NCI-H1048 (cell line): ENCODE results near the gene CAMK2G.
"Not testable (repeated sequence)": the region's sequence is repeated elsewhere in the genome, so short reads cannot be mapped to it uniquely, and the experiment has no call there.

Experiments
- DNase-seq: peaks from one replicate; lab custom pipeline; 2025; lab: John Stamatoyannopoulos, UW

The CAMK2G gene

DNA sequence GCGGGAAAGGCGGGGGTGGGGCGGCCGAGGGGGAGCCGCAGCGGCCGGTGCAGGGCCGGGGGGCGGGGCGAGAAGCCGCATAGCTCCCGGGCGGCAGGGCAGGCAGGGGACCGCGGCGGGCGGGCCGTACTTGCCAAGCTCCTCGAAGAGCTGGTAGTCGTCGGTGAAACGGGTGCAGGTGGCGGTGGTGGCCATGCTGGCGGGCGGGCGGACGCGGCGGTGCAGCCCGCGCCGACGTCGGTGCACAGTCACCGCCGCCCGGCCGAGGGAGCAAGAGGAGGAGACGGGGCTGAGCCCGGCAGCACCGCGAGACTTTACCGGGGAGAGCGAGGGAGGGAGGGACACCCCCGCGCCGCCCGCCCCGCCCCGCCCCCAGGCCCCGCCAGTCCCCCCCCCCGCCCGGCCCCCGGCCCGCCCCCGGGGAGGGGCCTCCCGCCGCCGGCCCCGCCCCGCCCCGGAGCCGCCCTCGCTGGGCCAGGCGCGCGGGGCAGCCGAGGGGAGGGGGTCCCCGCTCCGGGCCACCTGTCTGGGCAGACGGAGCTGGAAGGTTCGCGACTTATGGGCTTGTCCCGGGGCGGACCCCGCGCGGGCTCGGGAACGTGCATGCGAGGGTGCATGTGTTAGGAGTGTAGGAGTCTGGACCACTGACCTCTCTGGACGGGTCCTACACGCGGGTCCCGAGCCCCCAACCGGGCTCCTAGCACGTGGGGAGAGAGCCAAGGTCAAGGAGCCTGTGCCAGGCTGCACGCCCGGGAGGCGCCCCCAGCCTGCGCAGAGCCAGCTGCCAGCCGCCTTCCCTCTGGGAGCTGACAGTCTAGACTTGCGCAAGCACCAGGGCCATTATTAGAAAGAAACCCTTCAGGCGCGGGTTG is at the start of gene CAMK2G:
CAMK2G (minus strand) TSS at position 289 of the 872 bp plus-strand sequence; CDS start at position 195, 94 bp downstream.
- peak; percentile 60 for DNase-seq

DNA sequence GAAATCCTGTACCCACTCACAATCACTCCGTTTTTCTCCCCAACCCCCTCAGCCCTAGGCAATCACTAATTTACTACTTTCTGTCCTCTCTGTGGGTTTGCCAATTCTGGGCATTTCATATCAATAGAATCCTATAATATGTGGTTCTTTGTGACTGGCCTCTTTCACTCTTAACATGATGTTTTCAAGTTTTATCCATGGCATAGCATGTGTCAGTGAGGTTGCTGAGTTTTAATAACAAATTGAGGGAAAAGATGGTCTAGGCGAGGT is 48.4 kb upstream of the CAMK2G start:
- no peak for DNase-seq

GRCh38 chr10:73922007-73922863 is 47.9 kb upstream of the CAMK2G start:
- DNase-seq, result no peak

- DNase-seq, result no peak
Observed at GRCh38 chr10:73920089-73920488, 45.7 kb upstream of the CAMK2G start.

- DNase-seq, result not testable (repeated sequence)
Observed at GRCh38 chr10:73919481-73919880, 45.1 kb upstream of the CAMK2G start.

- no peak for DNase-seq
Observed at GRCh38 chr10:73917566-73918305, 43.4 kb upstream of the CAMK2G start.

DNA sequence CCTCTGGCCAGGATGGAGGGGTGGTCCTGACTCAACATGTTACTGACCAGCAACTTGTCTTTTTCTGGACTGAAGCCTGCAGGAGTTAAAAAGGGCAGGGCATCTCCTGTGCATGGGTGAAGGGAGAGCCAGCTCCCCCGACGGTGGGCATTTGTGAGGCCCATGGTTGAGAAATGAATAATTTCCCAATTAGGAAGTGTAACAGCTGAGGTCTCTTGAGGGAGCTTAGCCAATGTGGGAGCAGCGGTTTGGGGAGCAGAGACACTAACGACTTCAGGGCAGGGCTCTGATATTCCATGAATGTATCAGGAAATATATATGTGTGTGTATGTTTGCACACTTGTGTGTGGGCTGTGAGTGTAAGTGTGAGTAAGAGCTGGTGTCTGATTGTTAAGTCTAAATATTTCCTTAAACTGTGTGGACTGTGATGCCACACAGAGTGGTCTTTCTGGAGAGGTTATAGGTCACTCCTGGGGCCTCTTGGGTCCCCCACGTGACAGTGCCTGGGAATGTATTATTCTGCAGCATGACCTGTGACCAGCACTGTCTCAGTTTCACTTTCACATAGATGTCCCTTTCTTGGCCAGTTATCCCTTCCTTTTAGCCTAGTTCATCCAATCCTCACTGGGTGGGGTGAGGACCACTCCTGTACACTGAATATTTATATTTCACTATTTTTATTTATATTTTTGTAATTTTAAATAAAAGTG is 42.6 kb upstream of the CAMK2G start:
- DNase-seq, result no peak

DNA sequence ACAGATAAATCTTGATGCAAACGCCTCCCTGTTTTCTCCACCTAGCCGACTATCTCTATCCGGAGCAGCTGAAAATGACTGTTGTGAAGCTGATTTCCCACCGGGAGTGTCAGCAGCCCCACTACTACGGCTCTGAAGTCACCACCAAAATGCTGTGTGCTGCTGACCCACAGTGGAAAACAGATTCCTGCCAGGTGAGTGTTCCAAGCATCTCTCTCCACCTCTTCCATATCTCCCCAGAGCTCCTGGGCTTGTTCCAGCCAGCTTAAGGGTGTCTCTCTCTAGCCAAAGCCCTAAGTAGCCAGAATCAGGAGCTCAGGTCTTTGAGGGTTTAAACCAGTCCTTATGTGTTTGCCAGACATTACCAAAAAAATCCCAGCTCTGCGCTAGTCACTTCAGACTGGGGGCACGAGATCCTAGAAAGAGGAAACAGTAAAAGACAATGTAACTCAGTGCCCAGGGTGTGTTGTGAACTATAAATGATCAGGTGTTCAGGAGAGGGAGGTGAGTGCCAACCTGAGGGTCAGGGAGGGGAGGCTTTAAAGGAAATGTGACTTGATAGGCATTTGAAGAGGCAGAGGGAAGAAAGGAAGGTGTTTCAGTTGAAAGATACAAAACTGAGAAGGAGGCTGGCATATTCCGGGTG is 41.0 kb upstream of the CAMK2G start:
- DNase-seq, result no peak

- no peak for DNase-seq
Observed at GRCh38 chr10:73914036-73914435, 39.7 kb upstream of the CAMK2G start.

DNA sequence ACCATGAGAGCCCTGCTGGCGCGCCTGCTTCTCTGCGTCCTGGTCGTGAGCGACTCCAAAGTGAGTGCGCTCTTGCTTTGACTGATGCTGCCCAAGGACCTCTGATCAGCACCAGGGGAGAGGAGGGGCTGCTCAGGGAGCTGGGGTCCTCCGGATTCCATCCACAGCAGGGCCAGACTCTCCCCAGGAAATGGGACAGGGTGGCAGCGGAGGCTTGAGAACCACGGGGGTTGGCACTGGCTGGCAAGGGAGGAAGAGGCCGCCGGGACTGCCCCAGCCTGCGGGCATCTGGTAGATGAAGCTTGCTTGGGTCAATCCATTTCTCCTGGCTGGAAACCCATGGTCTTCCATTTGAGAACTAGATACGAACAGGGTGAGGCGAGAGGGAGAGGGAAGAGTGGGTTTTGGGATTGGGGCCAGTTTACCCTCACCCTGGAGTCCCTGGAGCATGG is 37.2 kb upstream of the CAMK2G start:
- DNase-seq, result no peak

GRCh38 chr10:73910764-73911552 is 36.6 kb upstream of the CAMK2G start, which contains the start of gene PLAU:
Gene PLAU, plus strand, starts transcription at chr10:73911132. Its CDS starts 424 bp downstream, at chr10:73911556.
- no peak for DNase-seq

DNA sequence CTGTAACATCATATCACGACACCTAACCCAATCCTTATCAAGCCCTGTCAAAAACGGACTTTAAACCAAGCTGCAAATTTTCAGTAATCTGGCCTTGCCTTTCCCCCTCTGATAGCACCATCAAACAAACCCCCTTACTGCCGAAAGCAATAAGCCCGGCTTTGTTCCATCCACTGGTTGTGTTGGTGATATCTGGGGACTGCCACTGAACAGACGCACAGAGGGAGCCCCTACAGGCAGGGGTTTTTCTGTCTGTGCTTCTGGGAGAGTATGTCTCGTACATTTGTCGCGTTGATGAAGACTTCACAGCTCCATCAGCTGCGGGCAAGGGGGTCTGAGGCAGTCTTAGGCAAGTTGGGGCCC is 36.0 kb upstream of the CAMK2G start:
- no peak for DNase-seq

DNA sequence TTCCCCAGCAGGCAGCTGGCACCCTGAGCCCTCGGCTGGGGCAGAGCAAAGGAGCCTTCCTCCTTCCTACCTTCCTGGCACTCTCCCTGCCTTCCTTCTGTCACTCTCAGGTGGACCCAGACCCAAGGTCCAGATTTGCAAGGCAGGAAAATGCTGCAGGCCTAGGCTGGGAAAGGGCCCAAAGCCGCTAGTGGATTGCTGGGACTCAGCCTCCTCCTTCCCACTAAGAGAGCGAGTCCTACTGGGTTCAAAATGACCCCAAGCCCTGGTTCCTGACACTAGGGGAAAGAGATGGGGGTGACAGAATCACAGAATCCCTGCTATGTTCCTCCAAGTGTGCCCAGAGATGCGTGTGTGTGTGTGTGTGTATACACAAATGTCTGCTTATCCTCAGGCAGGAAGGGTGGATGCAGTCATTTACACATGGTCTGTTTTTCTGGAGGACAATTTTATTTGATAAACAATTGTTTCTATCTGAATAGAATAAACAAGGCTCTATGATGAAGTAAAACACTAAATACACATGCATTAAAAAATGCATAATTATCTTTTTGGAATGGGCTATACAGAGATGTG is 35.3 kb upstream of the CAMK2G start:
- no peak for DNase-seq

- DNase-seq, result no peak
Observed at GRCh38 chr10:73908853-73909539, 34.6 kb upstream of the CAMK2G start.

DNA sequence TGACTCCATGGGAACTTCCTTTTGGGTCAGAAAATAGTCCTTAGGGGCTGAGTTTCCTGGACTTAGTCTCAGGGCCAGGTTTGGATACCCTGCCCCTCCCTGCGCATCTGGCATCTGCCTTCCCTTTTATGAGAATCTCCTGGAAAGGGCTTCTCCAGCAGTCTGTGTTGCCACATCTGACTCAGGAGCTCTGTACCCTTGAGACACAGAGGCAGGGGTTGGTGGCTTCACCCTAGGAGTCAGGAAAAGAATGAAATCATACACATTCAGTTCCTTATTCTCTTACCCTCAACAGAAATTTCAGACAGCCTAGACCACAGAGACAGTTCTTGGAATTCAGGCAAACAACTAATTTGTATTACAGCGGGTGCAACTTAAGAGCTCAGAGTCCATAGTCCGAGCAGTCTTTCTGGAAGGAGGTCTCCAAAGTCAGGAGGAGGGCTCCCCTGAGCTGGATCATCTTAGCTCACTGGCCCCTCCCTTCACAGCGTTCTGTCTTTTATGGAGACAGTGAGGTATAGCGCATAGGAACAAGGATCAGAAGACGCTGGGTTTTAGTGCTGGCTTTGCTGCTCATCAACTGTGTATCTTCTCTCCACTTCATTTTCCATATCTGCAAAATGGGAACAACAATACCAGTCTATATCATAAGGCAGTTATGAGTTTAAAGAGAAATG is 33.6 kb upstream of the CAMK2G start:
- no peak for DNase-seq

DNA sequence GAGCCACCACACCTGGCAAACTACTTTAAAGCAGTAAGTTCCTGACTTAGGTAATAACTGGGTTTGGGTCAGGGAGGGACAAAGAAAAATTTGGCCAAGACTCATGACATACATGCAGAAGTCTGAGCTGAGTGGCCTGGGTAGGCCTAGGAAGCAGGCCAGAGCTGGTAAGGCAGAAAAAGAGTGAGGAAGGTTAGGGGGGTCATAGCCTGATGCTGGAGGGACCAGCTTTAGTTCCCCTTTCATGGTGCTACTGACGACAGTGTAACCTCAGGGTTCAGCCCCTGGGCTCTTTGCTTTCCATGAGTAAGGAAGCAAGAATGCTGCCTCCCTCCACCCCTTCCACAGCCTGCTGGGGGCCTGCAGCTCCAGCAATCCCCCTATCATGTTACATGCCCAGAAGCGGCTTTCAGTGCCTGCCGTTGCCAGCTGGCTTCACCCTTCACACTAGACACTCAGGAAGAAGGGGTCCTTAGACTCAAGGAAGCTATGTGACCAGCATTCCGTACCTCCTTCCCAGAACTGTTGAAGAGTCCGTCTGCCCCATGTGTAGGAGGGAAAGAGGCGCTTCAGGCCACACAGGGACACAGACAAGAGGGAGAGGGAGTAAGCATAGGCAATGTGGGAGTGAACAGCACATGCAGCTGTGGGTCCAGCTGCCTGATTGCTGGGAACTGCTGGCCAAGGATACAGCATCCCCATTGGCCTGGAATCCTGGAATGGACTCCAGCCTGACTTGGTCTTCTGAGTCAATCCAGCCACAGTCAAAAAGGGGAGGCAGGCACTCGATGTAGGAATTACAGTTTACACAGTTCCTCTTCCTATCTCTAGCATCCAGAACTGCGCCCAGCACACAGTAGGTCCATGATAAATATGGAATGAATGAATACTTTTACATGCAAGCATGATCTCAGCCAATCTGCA is 32.4 kb upstream of the CAMK2G start:
- DNase-seq, result no peak

- no peak for DNase-seq
Observed at GRCh38 chr10:73905256-73906020, 31.1 kb upstream of the CAMK2G start.
